Activated naive CD4-positive, alpha-beta T cell treated with anti-CD3 and anti-CD28 coated beads for 36 hours (primary cell): Measurements from ENCODE around the gene RBP5. TPM values are rescaled to one million over a fixed set of nuclear protein-coding genes. Genes with fewer than 3 reads are reported as not detected.

ENCODE experiments used
- CTCF ChIA-PET: fragments of 350-600 bp; sonication (Branson Sonifier 250); formaldehyde crosslinking; loops from one replicate; lab custom pipeline; 2021; ENCODE audit warnings: antibody characterized with exemption; lab: Charles Lee
- DNase-seq: peaks from one replicate; pipeline ENCODE4 v3.0.0-alpha.2; 2020
- H3K27ac Mint-ChIP-seq: one replicate; pipeline ENCODE4 v1.8.0; 2021; ENCODE audit warnings: mild to moderate bottlenecking, mixed read lengths
- H3K27me3 Mint-ChIP-seq: one replicate; pipeline ENCODE4 v1.8.0; 2021; ENCODE audit warnings: low read depth, mixed read lengths
- H3K36me3 Mint-ChIP-seq: one replicate; pipeline ENCODE4 v1.8.0; 2021; ENCODE audit warnings: low read depth, mixed read lengths
- H3K4me1 Mint-ChIP-seq: one replicate; pipeline ENCODE4 v1.8.0; 2021; ENCODE audit warnings: low read depth, mixed read lengths
- H3K4me3 Mint-ChIP-seq: one replicate; pipeline ENCODE4 v1.8.0; 2021; ENCODE audit warnings: mild to moderate bottlenecking, moderate library complexity, mixed read lengths
- H3K9me3 Mint-ChIP-seq: one replicate; pipeline ENCODE4 v1.8.0; 2021; ENCODE audit warnings: mixed read lengths
- intact Hi-C: fragments of 100-400 bp; cut with micrococcal nuclease; formaldehyde crosslinking; loops from one replicate; pipeline ENCODE4 v1.15.1; 2023
- total RNA-seq, 2 experiments: library from RNA; stranded (reverse); gene quantifications; one replicate each; pipeline ENCODE4 v1.2.3, GENCODE V29; 2021

Gene RBP5
- total RNA-seq, 2 experiments from 2014 or later = 0.57 TPM; not detected in 1

DNA sequence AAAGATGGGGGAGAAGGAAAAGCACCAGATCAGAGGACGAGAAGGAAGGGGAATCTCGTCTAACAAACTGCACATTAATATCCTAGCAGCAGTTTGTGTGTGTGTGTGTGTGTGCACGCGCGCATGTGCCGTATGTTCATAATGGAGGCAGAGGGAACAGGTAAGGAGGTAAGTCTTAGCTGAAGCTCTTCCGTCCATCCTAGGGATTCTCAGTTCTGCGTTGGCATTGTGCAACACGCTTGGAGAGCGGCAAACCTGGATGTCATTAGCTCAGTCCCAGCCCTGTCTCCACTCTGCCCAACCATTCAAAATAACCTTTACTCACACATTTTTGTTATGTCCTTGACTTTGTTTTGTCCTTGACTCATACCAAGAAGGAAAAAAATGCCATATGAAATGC lies 34.8 kb downstream of the RBP5 start:
- no peaks in the 10 kb centered on the region for H3K9me3 Mint-ChIP-seq
- no peaks in the 10 kb centered on the region for H3K27me3 Mint-ChIP-seq
- no peak overlapping the region for H3K4me3 Mint-ChIP-seq
- H3K36me3 Mint-ChIP-seq = peaks cover 2% of the 10 kb centered on the region
- CTCF ChIA-PET = interaction anchor here (1.9 to 2.7 kb wide), 3 partner anchors 9 to 19 kb away, joined by 5 to 30 read pairs (median 8); partner anchors contain the start of gene C1RL
- intact Hi-C loops = loop anchor here (2.0 kb wide), 3 partner anchors 19 to 225 kb away; partner anchors contain the start of genes EMG1 and PHB2
- peaks cover 7% of the 10 kb centered on the region for H3K4me1 Mint-ChIP-seq
- DNase-seq = no peak
- no peak overlapping the region for H3K27ac Mint-ChIP-seq

DNA sequence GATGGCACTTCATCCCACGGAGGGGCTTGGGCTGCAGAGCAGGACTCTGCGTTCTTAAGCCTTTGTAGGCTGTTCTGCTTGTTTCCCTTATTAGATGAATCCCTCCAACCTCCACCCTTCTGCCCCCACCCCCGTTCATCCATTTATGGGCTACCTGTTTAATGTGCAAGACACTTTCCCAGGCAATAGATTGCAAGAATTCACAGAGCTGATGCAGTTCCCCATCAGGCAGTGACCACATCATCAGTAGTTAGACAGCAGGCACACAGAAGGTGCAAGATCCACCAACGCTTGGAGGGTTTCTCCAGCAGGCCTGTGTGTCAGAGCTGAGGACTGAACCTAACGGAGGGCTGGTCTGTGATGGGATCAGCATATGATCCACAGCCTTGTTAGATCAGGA lies 35.2 kb downstream of the RBP5 start:
- no peak overlapping the region for H3K27ac Mint-ChIP-seq
- no peak overlapping the region for H3K4me3 Mint-ChIP-seq
- H3K27me3 Mint-ChIP-seq = no peaks in the 10 kb centered on the region
- no peaks in the 10 kb centered on the region for H3K36me3 Mint-ChIP-seq
- no peaks in the 10 kb centered on the region for H3K9me3 Mint-ChIP-seq
- no peak for DNase-seq
- peaks cover 7% of the 10 kb centered on the region for H3K4me1 Mint-ChIP-seq
- intact Hi-C loops = loop anchor here (2.0 kb wide), 3 partner anchors 19 to 225 kb away; partner anchors contain the start of genes EMG1 and PHB2
- CTCF ChIA-PET = interaction anchor here (1.9 to 2.7 kb wide), 3 partner anchors 9 to 20 kb away, joined by 5 to 30 read pairs (median 8); partner anchors contain the start of gene C1RL

DNA sequence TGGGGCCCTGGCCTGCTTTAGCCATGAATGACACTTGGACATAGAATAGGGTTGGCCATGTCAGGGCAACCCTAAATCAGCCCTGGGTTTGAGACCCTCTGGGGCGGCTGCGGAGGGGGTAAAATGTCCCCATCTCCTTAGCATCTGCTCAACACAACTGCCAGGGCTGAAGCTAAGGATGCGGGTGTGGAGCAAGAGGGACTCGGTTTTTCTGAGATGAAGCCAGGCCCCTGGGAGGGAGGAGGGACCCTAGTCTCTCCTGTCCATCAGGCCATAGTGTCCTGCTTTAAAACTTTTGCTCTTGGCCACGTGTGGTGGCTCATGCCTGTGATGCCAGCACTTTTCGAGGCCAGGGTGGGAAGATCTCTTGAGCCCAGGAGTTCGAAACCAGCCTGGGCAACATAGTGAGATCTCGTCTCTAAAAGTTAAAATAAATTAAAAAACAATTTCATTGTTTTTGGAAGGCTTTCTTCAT lies 35.7 kb downstream of the RBP5 start:
- Mint-ChIP-seq H3K9me3 (no peaks in the 10 kb centered on the region), H3K36me3 (no peaks in the 10 kb centered on the region), H3K27me3 (no peaks in the 10 kb centered on the region), H3K4me1 (peaks cover 7% of the 10 kb centered on the region), H3K27ac (no peak overlapping the region), H3K4me3 (no peak overlapping the region)
- CTCF ChIA-PET = interaction anchor here (0.8 to 2.7 kb wide), 7 partner anchors 10 to 149 kb away, joined by 3 to 30 read pairs (median 5); partner anchors contain the start of genes C12orf57, C1RL and RNU7-1
- DNase-seq = no peak
- intact Hi-C loops = loop anchor here (1.0 to 2.0 kb wide), 6 partner anchors 20 to 224 kb away; partner anchors contain the start of genes C12orf57, EMG1, LPCAT3 and PHB2

DNA sequence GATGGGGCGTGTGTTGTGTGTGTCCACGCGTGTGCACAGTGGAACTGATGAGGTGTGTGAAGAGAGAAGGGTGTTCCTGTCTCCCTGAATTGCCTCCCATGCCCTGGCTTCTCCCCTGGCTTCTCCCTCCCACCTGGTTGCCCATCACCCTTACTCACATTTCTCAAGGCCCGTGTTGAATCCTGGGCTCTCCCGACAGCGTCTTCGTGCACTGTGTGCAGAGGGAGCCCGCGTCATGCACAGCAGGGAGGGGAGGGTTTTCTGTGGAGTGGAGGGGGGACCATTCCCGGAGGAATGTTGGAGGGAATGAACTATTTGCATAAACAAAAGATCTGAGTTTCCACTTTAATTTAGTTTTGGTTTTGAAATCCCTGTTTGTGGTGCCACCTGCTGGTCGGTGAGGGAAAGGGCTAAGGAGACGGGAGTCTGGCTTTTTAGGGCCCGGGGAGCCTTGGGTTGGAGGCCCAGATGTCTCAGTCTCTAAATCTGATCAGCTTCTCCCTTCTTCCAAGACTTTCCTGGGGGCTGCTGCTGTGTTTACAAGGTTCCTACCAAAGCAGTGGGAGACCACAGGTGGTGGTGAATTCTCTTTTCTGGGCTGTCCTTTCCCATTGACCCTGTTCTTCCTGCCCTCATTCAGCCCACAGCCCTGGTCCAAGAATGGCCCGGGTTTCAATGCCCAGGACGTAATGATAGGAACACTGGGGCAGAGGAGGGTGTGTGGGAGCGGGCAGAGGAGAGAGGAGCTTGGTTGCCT lies 36.3 kb downstream of the RBP5 start, which contains the start of gene C1R:
Gene C1R, minus strand, starts transcription at position 217 of the 757 bp plus-strand sequence. Its CDS starts 57 bp downstream, at position 160.
- DNase-seq = peak; percentile 83
- CTCF ChIA-PET = interaction anchor here (0.8 to 2.7 kb wide), 7 partner anchors 10 to 148 kb away, joined by 3 to 30 read pairs (median 5); partner anchors contain the start of genes C12orf57, C1RL and RNU7-1
- Mint-ChIP-seq H3K27me3 (no peaks in the 10 kb centered on the region), H3K4me1 (peaks cover 7% of the 10 kb centered on the region), H3K4me3 (peak within 1 kb of the TSS; percentile 73), H3K9me3 (no peaks in the 10 kb centered on the region), H3K36me3 (no peaks in the 10 kb centered on the region), H3K27ac (peak within 1 kb of the TSS; percentile 22)
- intact Hi-C loops = loop anchor here (1.0 to 2.0 kb wide), 6 partner anchors 20 to 224 kb away; partner anchors contain the start of genes C12orf57, EMG1, LPCAT3 and PHB2

DNA sequence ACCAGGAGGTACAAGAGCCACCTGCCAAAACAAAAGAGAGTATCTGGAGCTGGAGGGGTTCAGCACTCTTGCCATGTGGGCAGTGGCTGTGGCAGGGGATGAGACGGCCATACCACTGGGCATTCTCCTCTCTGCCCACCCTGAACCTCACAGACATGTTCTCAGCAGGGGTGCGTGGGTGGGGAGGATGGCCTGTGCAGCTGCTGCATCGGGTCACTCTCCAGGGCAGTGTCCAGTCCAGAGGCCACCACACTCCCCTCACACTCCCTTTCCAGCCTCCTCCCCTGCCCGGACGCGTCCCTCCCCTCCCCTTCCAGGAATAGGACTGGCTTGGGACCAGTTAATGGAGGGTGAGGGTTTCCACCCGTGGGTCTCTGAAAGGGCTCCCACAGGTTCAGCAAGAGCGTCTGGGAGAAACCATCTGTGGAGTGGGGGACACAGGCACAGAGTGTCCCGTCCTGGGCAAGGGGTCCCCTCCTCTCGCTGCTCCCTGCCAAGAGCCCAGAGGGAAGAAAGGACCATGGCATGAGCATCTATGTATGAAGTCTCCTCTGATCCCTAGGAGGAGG lies 36.9 kb downstream of the RBP5 start:
- Mint-ChIP-seq H3K4me3 (peak overlapping the region; percentile 73), H3K27me3 (no peaks in the 10 kb centered on the region), H3K36me3 (no peaks in the 10 kb centered on the region), H3K9me3 (no peaks in the 10 kb centered on the region), H3K27ac (no peak overlapping the region), H3K4me1 (peaks cover 7% of the 10 kb centered on the region)
- CTCF ChIA-PET = interaction anchor here (0.5 to 2.7 kb wide), 10 partner anchors 11 to 170 kb away, joined by 3 to 30 read pairs (median 3); partner anchors contain the start of genes C12orf57, C1RL and RNU7-1
- no peak for DNase-seq
- intact Hi-C loops = loop anchor here (1.0 to 2.0 kb wide), 6 partner anchors 21 to 223 kb away; partner anchors contain the start of genes C12orf57, EMG1, LPCAT3 and PHB2

DNA sequence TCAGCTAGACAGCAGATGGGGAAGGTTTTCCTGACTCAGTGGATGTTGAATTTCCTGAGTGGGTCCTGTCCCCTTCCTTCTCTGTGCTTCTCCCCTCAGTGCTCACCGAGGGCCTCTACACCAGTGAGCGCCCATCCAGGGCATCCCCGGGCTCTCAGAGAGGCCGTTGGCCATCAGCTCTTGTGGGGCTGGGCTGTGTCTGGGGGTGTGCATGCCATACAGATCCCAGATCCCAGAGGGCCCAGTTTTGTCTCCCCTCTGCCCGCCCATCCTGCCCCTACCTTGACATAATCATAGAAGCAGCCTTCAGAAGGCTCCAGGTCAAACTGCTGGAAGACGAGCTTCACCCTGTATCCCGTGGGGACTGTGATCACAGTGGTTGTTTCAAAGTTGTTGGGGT lies 37.5 kb downstream of the RBP5 start:
- no peak overlapping the region for H3K4me3 Mint-ChIP-seq
- intact Hi-C loops = no loop called here

DNA sequence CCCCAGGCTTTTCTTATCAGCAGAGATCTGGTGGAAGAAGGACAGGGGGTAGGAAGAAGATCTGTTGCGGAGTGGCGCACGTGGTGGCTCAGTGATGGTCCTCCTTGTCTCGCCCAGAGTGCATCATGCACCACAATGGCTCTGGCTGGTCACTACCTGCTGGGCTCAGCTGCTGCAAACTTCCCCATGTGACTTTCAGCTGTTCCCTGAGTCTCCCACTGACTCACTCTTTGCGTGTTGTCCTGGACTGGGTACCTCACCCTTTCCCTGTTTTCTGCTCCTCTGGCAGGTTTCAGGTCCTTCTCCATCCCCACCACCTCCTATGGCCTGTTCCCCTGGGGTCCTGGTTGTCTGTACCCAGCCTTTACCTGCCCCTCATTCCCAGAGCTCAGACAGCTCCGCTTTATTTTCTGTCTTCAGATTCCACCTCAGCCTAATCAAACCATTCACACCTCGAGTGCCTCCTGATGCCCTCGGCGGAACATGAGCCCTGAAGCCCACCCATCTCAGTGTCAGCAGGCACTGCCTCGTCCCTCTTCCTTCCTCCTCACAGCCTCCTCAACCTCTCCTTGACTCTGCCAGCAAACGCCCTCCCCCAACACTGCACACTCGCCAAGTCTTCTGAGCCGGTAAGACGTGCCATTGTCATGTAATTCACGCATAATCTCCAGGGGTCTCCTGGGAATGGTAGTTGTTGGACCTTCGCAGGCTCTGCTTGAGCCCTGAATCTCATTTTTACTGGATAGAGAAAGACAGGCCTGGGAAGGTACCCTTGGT lies 38.3 kb downstream of the RBP5 start:
- Mint-ChIP-seq H3K4me1 (peaks cover 7% of the 10 kb centered on the region), H3K27ac (no peak overlapping the region), H3K9me3 (no peaks in the 10 kb centered on the region), H3K27me3 (no peaks in the 10 kb centered on the region), H3K36me3 (no peaks in the 10 kb centered on the region), H3K4me3 (no peak overlapping the region)
- no peak for DNase-seq
- intact Hi-C loops = no loop called here
- CTCF ChIA-PET = interaction anchor here (1.1 to 1.5 kb wide), 5 partner anchors 11 to 23 kb away, joined by 3 to 6 read pairs (median 4); no protein-coding TSS in a partner anchor

More for the DNA sequence above, 37.5 kb downstream of the RBP5 start:
- Mint-ChIP-seq H3K27me3 (no peaks in the 10 kb centered on the region), H3K4me1 (peaks cover 7% of the 10 kb centered on the region), H3K27ac (no peak overlapping the region), H3K9me3 (no peaks in the 10 kb centered on the region), H3K36me3 (no peaks in the 10 kb centered on the region)
- no peak for DNase-seq
- CTCF ChIA-PET = interaction anchor here (0.5 to 1.2 kb wide), 8 partner anchors 14 to 169 kb away, joined by 3 to 5 read pairs (median 3); no protein-coding TSS in a partner anchor

DNA sequence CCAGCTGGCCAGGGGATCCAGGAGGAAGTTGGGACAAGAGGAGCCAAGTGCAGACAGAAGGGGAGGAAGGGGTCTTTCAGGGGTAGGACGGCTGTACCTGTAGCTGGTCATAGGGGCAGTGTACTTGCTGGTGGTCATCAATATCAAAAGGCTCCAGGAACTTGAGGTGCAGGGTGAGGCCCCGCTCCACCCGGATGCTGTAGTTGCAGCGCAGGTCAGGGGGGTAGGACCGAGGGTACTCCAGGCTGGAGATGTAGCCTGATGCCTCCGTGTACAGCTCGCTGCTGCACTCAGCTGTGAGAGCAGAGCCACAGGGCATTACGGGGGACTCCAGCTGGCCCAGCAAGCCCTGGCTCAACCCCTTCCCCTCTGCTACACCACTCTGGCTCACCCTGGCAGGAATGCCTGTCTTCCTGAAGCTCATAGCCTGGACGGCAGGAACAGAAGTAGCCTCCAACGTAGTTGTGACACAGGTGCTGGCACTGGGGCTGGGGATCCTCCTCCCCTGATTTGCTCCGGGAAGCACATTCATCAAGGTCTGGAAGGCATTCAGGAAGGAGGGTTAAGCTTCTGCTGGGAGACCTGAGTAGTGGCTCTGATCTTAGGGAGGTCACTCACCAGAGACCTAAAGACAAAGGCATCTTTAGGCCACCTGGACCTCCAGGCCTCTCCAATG lies 39.4 kb downstream of the RBP5 start:
- peaks cover 7% of the 10 kb centered on the region for H3K4me1 Mint-ChIP-seq
- DNase-seq = no peak
- no peak overlapping the region for H3K27ac Mint-ChIP-seq
- no peaks in the 10 kb centered on the region for H3K27me3 Mint-ChIP-seq
- H3K9me3 Mint-ChIP-seq = no peaks in the 10 kb centered on the region
- no peak overlapping the region for H3K4me3 Mint-ChIP-seq
- H3K36me3 Mint-ChIP-seq = no peaks in the 10 kb centered on the region
- intact Hi-C loops = no loop called here
- CTCF ChIA-PET = interaction anchor here (1.4 to 1.5 kb wide), 2 partner anchors 10 to 21 kb away, joined by 4 to 6 read pairs; no protein-coding TSS in a partner anchor

DNA sequence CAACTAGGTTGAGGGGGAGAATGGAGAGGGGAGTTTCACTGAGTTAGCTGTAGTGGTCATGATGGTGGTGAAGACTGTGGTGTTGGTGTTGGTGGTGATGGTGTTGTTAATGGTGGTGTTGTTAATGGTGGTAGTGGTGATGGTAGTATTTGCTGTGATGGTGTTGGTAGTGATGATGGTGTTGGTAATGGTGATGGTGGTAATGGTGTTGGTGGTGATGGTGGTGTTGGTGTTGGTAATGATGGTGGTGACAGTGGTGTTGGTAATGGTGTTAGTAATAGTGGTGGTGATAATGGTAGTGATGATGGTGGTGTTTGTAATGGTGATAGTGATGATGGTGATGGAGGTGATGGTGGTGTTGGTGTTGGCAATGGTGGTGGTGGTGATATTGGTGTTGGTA lies 45.6 kb downstream of the RBP5 start:
- peaks cover 4% of the 10 kb centered on the region for H3K9me3 Mint-ChIP-seq
- DNase-seq = no peak
- H3K4me3 Mint-ChIP-seq = no peak overlapping the region
- H3K4me1 Mint-ChIP-seq = no peaks in the 10 kb centered on the region
- CTCF ChIA-PET = no interaction called here
- H3K36me3 Mint-ChIP-seq = no peaks in the 10 kb centered on the region
- no peak overlapping the region for H3K27ac Mint-ChIP-seq
- no peaks in the 10 kb centered on the region for H3K27me3 Mint-ChIP-seq
- intact Hi-C loops = no loop called here

DNA sequence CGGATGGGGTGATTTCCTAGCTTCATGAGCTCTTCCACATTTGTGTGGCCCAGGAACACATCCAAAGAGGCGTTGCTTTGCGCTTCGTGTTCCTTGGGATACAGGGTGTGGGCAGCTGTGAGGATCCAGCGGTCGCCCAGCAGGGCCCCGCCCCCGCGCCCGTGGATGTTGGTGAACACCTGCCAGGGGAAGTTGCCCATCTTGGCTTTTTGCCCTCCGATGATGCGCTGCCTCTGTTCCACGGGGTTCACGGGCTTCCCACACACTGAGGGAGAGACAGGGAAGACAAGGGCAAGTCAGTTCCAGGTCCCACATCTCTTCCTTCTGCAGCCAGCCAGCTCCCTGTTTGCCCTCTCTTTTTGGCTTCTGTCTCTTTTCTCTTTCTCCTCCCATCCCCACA lies 47.7 kb downstream of the RBP5 start:
- H3K27me3 Mint-ChIP-seq = no peaks in the 10 kb centered on the region
- no peak for DNase-seq
- peaks cover 4% of the 10 kb centered on the region for H3K9me3 Mint-ChIP-seq
- intact Hi-C loops = no loop called here
- H3K4me1 Mint-ChIP-seq = no peaks in the 10 kb centered on the region
- CTCF ChIA-PET = no interaction called here
- H3K36me3 Mint-ChIP-seq = no peaks in the 10 kb centered on the region
- H3K27ac Mint-ChIP-seq = no peak overlapping the region
- H3K4me3 Mint-ChIP-seq = no peak overlapping the region

DNA sequence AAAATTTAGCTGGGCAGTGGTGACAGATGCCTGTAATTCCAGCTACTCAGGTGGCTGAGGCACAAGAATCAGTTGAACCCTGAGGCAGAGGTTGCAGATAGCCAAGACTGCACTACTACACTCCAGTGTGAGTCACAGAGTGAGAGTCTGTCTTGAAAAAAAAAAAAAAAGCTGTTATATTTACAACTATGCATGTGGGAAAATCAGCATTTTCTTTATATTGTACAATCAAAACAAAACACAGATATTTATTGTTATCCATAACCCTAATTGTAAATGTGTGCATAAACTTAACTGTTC lies 48.9 kb downstream of the RBP5 start:
- Mint-ChIP-seq H3K27me3 (no peaks in the 10 kb centered on the region), H3K27ac (no peak overlapping the region), H3K9me3 (peaks cover 4% of the 10 kb centered on the region), H3K36me3 (no peaks in the 10 kb centered on the region), H3K4me3 (no peak overlapping the region), H3K4me1 (no peaks in the 10 kb centered on the region)
- no peak for DNase-seq
- CTCF ChIA-PET = interaction anchor here (1.1 kb wide), 1 partner anchor 10 kb away, joined by 4 read pairs; no protein-coding TSS in a partner anchor
- intact Hi-C loops = no loop called here
